Activated CD4-positive, alpha-beta T cell treated with anti-CD3 and anti-CD28 coated beads, Interleukin-2, amount 50 U/mL, for 1 hour (primary cell): ENCODE measurements around the gene EVC2.
"Not testable (repeated sequence)": the region's sequence is repeated elsewhere in the genome, so short reads cannot be mapped to it uniquely, and the experiment has no call there.

Experiments used
- DNase-seq: peaks from one replicate; pipeline ENCODE4 v3.0.0-alpha.2; 2020

EVC2 gene

GRCh38 chr4:5746250-5746649 lies 37.9 kb upstream of the EVC2 start:
- no peak for DNase-seq

GRCh38 chr4:5742968-5743367 lies 34.6 kb upstream of the EVC2 start:
- DNase-seq, result no peak

- no peak for DNase-seq
Measured at GRCh38 chr4:5742388-5742787, 34.0 kb upstream of the EVC2 start.

- DNase-seq, result no peak
Measured at GRCh38 chr4:5738061-5738460, 29.7 kb upstream of the EVC2 start.

GRCh38 chr4:5735463-5735862 lies 27.1 kb upstream of the EVC2 start:
- no peak for DNase-seq

GRCh38 chr4:5734853-5735252 lies 26.5 kb upstream of the EVC2 start:
- no peak for DNase-seq

GRCh38 chr4:5732158-5732557 lies 23.8 kb upstream of the EVC2 start:
- DNase-seq, result no peak

GRCh38 chr4:5730993-5731990 lies 22.9 kb upstream of the EVC2 start:
- no peak for DNase-seq

- no peak for DNase-seq
Measured at GRCh38 chr4:5730436-5730835, 22.1 kb upstream of the EVC2 start.

- not testable (repeated sequence) for DNase-seq
Measured at GRCh38 chr4:5728412-5728811, 20.1 kb upstream of the EVC2 start.

GRCh38 chr4:5724377-5724776 lies 16.0 kb upstream of the EVC2 start:
- DNase-seq, result no peak

- no peak for DNase-seq
Measured at GRCh38 chr4:5722328-5722727, 14.0 kb upstream of the EVC2 start.

- DNase-seq, result no peak
Measured at GRCh38 chr4:5721923-5722322, 13.6 kb upstream of the EVC2 start.

- DNase-seq, result no peak
Measured at GRCh38 chr4:5720980-5721379, 12.6 kb upstream of the EVC2 start.

- no peak for DNase-seq
Measured at GRCh38 chr4:5720157-5720850, 11.9 kb upstream of the EVC2 start.

- DNase-seq, result no peak
Measured at GRCh38 chr4:5719350-5720055, 11.1 kb upstream of the EVC2 start.

- DNase-seq, result no peak
Measured at GRCh38 chr4:5718411-5718810, 10.1 kb upstream of the EVC2 start.

- no peak for DNase-seq
Measured at GRCh38 chr4:5717449-5718158, 9.2 kb upstream of the EVC2 start.

- no peak for DNase-seq
Measured at GRCh38 chr4:5716391-5716790, 8.0 kb upstream of the EVC2 start.

GRCh38 chr4:5715357-5715756 lies 7.0 kb upstream of the EVC2 start:
- DNase-seq, result no peak

GRCh38 chr4:5713861-5714260 lies 5.5 kb upstream of the EVC2 start:
- no peak for DNase-seq

- DNase-seq, result no peak
Measured at GRCh38 chr4:5712931-5713330, 4.6 kb upstream of the EVC2 start.

GRCh38 chr4:5712517-5712916 lies 4.2 kb upstream of the EVC2 start:
- DNase-seq, result no peak
